Esophagus muscularis mucosa (tissue), 4 donors: ENCODE measurements around the gene QRICH2. TPM values are rescaled to one million over a fixed set of nuclear protein-coding genes. Genes with fewer than 3 reads are reported as not detected.

Experiments
- DNase-seq: peaks from one replicate; pipeline ENCODE4 v3.0.0-alpha.2; 2017; ENCODE audit errors: extremely low spot score
- H3K27ac ChIP-seq, 4 donors: fragments of 200-600 bp; sonication (generic); replicated peaks in 1 of 4; 1 replicate in 3 of 4; 2 replicates in 1 of 4; pipeline ENCODE4 v1.5.1; 2016 to 2019; ENCODE audit warnings: mild to moderate bottlenecking in 1 of 4
- H3K27me3 ChIP-seq, 4 donors: fragments of 200-600 bp; sonication (generic); one replicate each; pipeline versions ENCODE4 v1.5.1 to v1.6.0; 2016 to 2019
- H3K36me3 ChIP-seq, 4 donors: fragments of 200-600 bp; sonication (generic); one replicate each; pipeline ENCODE4 v1.5.1; 2016 to 2019
- H3K4me1 ChIP-seq, 4 donors: fragments of 200-600 bp; sonication (generic); one replicate each; pipeline ENCODE4 v1.5.1; 2016 to 2019
- H3K4me3 ChIP-seq, 4 donors: fragments of 200-600 bp; sonication (generic); 1 replicate in 2 of 4; 2 replicates in 2 of 4; pipeline ENCODE4 v1.5.1; 2016 to 2019; ENCODE audit warnings: mild to moderate bottlenecking in 4 of 4, moderate library complexity in 1 of 4
- H3K9me3 ChIP-seq, 4 donors: fragments of 200-600 bp; sonication (generic); 1 replicate in 3 of 4; 2 replicates in 1 of 4; pipeline ENCODE4 v1.5.1; 2016 to 2019
- CTCF ChIP-seq, 3 experiments: fragments of 200-600 bp in 2 of 3; fragments of 450-650 bp in 1 of 3; sonication (generic) in 2 of 3; IDR thresholded peaks; one replicate each; pipeline ENCODE4 v1.5.1; 2017 to 2019; ENCODE audit warnings: antibody characterized with exemption in 3 of 3, mild to moderate bottlenecking in 2 of 3, moderate library complexity in 1 of 3
- EP300 ChIP-seq: sonication (generic); formaldehyde crosslinking; IDR thresholded peaks from one replicate; pipeline ENCODE4 v1.6.1; 2017; ENCODE audit warnings: antibody characterized with exemption
- POLR2A ChIP-seq: fragments of 450-650 bp; IDR thresholded peaks from one replicate; pipeline ENCODE4 v1.6.1; 2017; ENCODE audit warnings: antibody characterized with exemption, moderate library complexity, mild to moderate bottlenecking, low read depth
- POLR2AphosphoS5 ChIP-seq, 2 donors: sonication (generic); formaldehyde crosslinking; IDR thresholded peaks; one replicate each; pipeline ENCODE4 v1.6.1; 2017; ENCODE audit warnings: antibody characterized with exemption in 2 of 2
- WGBS: methylation state at CpG from one replicate; pipeline ENCODE4 v1.1.5; 2018; 5-methylcytosine and 5-hydroxymethylcytosine counted together
- intact Hi-C: fragments of 100-400 bp; cut with DNase I; formaldehyde crosslinking; loops from one replicate; pipeline ENCODE4 v1.15.1; 2023
- total RNA-seq, 4 donors: library from RNA; depleted of rRNA; stranded (reverse); fragments of >200 nt; gene quantifications; one replicate each; pipeline versions ENCODE4 v1.1.0 to v1.2.1, GENCODE V29; 2016

QRICH2 gene
- total RNA-seq, 4 donors from 2014 or later = 1.7 to 2.6 (median 2.1) TPM

GRCh38 chr17:76264425-76264754, 43.7 kb downstream of the QRICH2 start:
- no peak for DNase-seq
- H3K27me3 ChIP-seq = no peaks in the 10 kb centered on the region
- peaks cover 47 to 60% (median 54%) of the 10 kb centered on the region in 4 donors for H3K4me1 ChIP-seq
- peak overlapping the region; percentile 72 to 91 (median 81) for H3K27ac ChIP-seq
- H3K4me3 ChIP-seq = peak overlapping the region; percentile 9 to 100 (median 18)
- intact Hi-C loops = no loop called here
- no peaks in the 10 kb centered on the region for H3K9me3 ChIP-seq
- peaks cover 0 to 6% (median 5%) of the 10 kb centered on the region in 4 donors for H3K36me3 ChIP-seq
- WGBS = 37% methylated on average over 9 of the region's 9 CpGs
- no peak for TF ChIP-seq POLR2A
- TF ChIP-seq EP300 = no peak
- TF ChIP-seq POLR2AphosphoS5 (IDR thresholded peaks at IDR 0.05) = no peak
- no peak for TF ChIP-seq CTCF (IDR thresholded peaks at IDR 0.05)

- Histone ChIP-seq H3K4me3 (no peak overlapping the region), H3K36me3 (peaks cover 0 to 1% (median under 1%) of the 10 kb centered on the region in 4 donors), H3K27me3 (no peaks in the 10 kb centered on the region), H3K4me1 (peaks cover 42 to 55% (median 50%) of the 10 kb centered on the region in 4 donors), H3K9me3 (no peaks in the 10 kb centered on the region), H3K27ac (peak overlapping the region; percentile 72 to 91 (median 81))
- intact Hi-C loops = no loop called here
- no peak for DNase-seq
- 92% methylated on average over 5 of the region's 5 CpGs for WGBS
- TF ChIP-seq CTCF (IDR thresholded peaks at IDR 0.05) (no peak), POLR2AphosphoS5 (IDR thresholded peaks at IDR 0.05) (no peak)
These were observed 44.2 kb downstream of the QRICH2 start for GRCh38 chr17:76263896-76264295.

- 63% methylated on average over 9 of the region's 9 CpGs for WGBS
- H3K4me3 ChIP-seq = no peak overlapping the region
- no peak for DNase-seq
- H3K9me3 ChIP-seq = no peaks in the 10 kb centered on the region
- TF ChIP-seq POLR2AphosphoS5 (IDR thresholded peaks at IDR 0.05) = no peak
- no peak for TF ChIP-seq CTCF (IDR thresholded peaks at IDR 0.05)
- TF ChIP-seq EP300 = no peak
- no peak for TF ChIP-seq POLR2A
- no peaks in the 10 kb centered on the region for H3K36me3 ChIP-seq
- H3K27ac ChIP-seq = peak overlapping the region; percentile 20 to 50 (median 34)
- intact Hi-C loops = no loop called here
- H3K27me3 ChIP-seq = no peaks in the 10 kb centered on the region
- peaks cover 32 to 45% (median 40%) of the 10 kb centered on the region in 4 donors for H3K4me1 ChIP-seq
These were observed 45.2 kb downstream of the QRICH2 start for GRCh38 chr17:76262732-76263344.

- H3K36me3 ChIP-seq = no peaks in the 10 kb centered on the region
These were observed 46.5 kb downstream of the QRICH2 start for GRCh38 chr17:76261421-76262215.

GRCh38 chr17:76260669-76261068, 47.4 kb downstream of the QRICH2 start:
- no peak for TF ChIP-seq CTCF (IDR thresholded peaks at IDR 0.05)
- no peak for TF ChIP-seq POLR2A
- no peak for TF ChIP-seq EP300
- TF ChIP-seq POLR2AphosphoS5 (IDR thresholded peaks at IDR 0.05) = no peak
- intact Hi-C loops = no loop called here
- Histone ChIP-seq H3K4me1 (peaks cover 13 to 26% (median 22%) of the 10 kb centered on the region in 4 donors), H3K27ac (no peak overlapping the region), H3K9me3 (no peaks in the 10 kb centered on the region), H3K36me3 (no peaks in the 10 kb centered on the region), H3K4me3 (no peak overlapping the region), H3K27me3 (no peaks in the 10 kb centered on the region)
- 76% methylated on average over 5 of the region's 5 CpGs for WGBS
- DNase-seq = no peak

More at GRCh38 chr17:76261421-76262215, 46.5 kb downstream of the QRICH2 start:
- no peaks in the 10 kb centered on the region for H3K27me3 ChIP-seq
- 83% methylated on average over 23 of the region's 23 CpGs for WGBS
- peak overlapping the region; percentile 20 to 50 (median 34) for H3K27ac ChIP-seq
- DNase-seq = no peak
- H3K9me3 ChIP-seq = no peaks in the 10 kb centered on the region
- intact Hi-C loops = no loop called here
- TF ChIP-seq POLR2A = no peak
- TF ChIP-seq POLR2AphosphoS5 (IDR thresholded peaks at IDR 0.05) = peak in 1 of 2 donors; percentile 58
- peaks cover 20 to 32% (median 27%) of the 10 kb centered on the region in 4 donors for H3K4me1 ChIP-seq
- no peak overlapping the region for H3K4me3 ChIP-seq
